GM19395 (cell line): ENCODE results near the gene INSM1.

Source experiments
- ATAC-seq: cut with Tn5 transposase; IDR thresholded peaks from one replicate; pipeline ENCODE4 v1.9.1; 2021; ENCODE audit warnings: mild to moderate bottlenecking, moderate library complexity; ENCODE audit not compliant: unreplicated experiment

The INSM1 gene

DNA sequence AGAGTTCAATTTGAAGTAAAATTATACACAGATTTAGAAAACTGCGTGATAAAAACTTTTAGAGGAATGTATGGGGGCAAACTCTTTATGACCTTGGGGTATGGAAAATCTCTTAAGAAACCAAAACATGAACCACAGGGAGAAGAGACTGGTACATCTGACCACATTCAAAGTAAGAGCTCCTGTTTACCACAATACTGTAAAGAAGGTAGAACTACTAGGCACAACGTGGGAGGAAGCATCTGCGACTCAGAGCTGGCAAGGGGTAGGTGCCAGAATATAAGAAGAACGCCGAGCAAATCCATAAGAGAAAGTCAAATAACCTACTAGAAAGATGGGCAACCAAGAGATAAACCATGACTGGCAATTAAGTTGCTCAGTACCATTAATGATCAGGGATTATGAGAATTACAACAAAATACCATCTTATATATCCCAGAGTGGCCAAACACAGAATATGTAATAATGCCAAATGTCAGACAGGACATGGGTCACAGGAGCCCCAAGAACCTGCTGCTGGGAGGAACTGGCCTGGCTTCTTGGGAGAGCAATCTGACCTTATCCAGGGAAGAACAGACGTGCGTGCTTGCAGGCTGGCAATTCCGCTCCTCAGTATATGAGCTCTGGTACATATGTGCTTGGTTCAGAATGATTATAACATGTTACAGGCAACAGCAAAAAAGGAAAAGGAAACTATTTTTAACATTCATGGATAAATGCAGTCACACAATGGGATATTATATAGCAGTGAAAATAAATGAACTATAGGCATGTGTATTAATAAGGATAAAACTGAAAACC lies 50.2 kb downstream of the INSM1 start:
- no peak for ATAC-seq
